Measurements from ENCODE around the gene HIKESHI.
A peak's percentile ranks its signal among the peaks of the same experiment; 100 is the strongest.
"Not testable (repeated sequence)": the region's sequence is repeated elsewhere in the genome, so short reads cannot be mapped to it uniquely, and the experiment has no call there.

Gene HIKESHI

DNA sequence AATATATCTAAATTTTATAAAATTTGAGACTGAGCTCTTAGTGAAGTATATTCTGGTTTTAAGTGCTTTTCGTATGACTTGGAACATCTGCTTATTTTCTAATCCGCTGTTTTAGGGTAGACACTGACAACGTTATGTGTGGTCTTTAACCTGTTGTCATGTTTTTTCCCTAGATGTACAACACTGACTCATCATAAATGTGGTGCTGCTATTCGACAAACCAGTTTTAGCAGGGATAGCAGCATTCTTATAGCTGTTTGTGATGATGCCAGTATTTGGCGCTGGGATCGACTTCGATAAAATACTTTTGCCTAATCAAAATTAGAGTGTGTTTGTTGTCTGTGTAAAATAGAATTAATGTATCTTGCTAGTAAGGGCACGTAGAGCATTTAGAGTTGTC lies 23.8 kb upstream of the HIKESHI start:
- TF ChIP-seq ZNF274 (IDR thresholded peaks at IDR 0.05; ENCODE audit: low read depth, low read length) = no peak
- H3K4me3 ChIP-seq (ENCODE audit: low read length) = no peak overlapping the region

- no peak overlapping the region for H3K4me3 ChIP-seq (ENCODE audit: low read length)
- TF ChIP-seq ZNF274 (IDR thresholded peaks at IDR 0.05; ENCODE audit: low read depth, low read length) = no peak
These were observed 22.3 kb upstream of the HIKESHI start for GRCh38 chr11:86279747-86280146.

- no peak for TF ChIP-seq ZNF274 (IDR thresholded peaks at IDR 0.05; ENCODE audit: low read depth, low read length)
These were observed 14.6 kb upstream of the HIKESHI start for GRCh38 chr11:86287468-86287796.

DNA sequence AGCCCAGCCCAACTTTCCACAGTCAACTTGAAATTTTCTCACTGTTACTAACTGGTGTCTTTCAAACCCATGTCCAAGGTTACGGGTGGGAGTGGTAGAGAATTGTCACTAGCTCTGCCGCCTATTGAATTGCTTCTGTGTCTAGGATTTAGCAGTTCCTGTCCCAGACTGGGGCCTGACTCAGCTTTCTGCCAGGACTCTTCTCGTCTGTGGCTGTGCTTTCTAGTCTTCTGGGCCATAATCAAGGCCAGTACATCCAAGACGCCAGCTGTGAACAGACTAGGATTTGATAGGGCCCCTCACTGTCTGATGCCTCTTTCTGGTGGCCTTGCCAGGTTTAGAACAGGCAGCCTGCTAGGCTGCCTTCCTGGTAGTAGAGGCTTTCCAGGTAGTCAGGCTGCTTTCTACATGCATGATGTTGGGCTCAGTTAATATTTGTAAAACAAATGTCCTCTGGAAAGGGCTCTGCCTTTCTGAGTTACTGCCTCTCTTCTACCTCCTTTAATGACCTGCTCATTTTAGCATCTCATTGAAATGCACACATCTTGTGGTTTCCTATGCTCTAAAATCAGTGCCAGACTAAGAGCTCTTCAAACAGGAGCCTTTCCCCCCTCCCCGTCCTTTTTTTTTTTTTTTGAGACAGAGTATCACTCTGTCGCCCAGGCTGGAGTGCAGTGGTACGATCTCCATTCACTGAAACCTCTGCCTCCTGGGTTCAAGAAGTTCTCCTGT lies 13.1 kb upstream of the HIKESHI start:
- no peak for TF ChIP-seq ZNF274 (IDR thresholded peaks at IDR 0.05; ENCODE audit: low read depth, low read length)
- no peak overlapping the region for H3K4me3 ChIP-seq (ENCODE audit: low read length)

More at GRCh38 chr11:86287468-86287796, 14.6 kb upstream of the HIKESHI start:
- no peak overlapping the region for H3K4me3 ChIP-seq (ENCODE audit: low read length)

GRCh38 chr11:86289508-86290280 lies 12.3 kb upstream of the HIKESHI start:
- H3K4me3 ChIP-seq (ENCODE audit: low read length) = not testable (repeated sequence)

- TF ChIP-seq ZNF274 (IDR thresholded peaks at IDR 0.05; ENCODE audit: low read depth, low read length) = no peak
- H3K4me3 ChIP-seq (ENCODE audit: low read length) = no peak overlapping the region
These were observed 10.4 kb upstream of the HIKESHI start for GRCh38 chr11:86291466-86292262.

DNA sequence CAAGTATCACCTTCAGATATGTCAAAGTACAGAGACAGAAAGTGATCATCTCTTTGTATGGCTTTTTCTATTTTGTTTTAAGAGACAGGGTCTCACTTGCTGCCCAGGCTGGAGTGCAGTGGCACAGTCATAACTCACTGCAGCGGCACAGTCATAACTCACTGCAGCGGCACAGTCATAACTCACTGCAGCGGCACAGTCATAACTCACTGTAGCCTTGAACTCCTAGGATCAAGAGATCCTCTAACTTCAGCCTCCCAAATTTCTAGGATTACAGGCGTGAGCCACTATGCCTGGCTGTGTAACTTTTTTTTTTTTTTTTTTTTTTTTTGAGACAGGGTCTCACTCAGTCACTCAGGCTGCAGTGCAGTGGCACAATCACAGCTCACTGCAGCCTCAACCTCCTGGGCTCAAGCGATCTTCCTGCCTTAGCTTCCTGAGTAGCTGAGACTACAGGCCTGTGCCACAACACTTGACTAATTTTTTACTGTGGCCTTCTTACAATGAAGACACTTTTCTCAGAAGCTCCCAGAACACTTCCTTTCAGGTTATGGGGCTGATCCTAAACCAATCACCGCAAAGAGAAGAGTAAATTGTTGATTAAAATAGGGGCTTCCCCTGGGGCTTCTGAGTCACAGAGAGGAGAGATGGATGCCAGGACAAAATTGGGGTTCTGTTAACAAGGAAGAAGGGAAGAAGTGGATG lies 9.0 kb upstream of the HIKESHI start:
- no peak overlapping the region for H3K4me3 ChIP-seq (ENCODE audit: low read length)
- no peak for TF ChIP-seq ZNF274 (IDR thresholded peaks at IDR 0.05; ENCODE audit: low read depth, low read length)

DNA sequence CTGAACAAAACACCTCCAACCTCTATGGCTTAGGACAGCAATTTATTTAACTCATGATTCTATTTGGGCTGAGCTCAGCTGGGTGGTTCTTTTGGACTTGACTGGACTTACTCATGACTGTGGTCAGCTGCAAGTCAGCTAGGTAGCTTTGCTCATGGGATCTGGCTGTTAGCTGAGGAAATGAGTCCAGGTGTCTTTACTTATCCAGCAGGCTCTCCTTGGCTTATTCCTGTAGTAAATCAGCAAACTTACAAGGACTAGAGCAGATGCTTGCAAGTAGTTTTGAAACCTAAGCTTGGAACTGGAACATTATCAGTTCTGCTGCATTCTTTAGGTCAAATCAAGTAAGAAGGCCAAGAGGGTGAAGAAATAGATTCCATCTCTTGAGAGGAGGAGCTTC lies 8.0 kb upstream of the HIKESHI start:
- no peak for TF ChIP-seq ZNF274 (IDR thresholded peaks at IDR 0.05; ENCODE audit: low read depth, low read length)
- no peak overlapping the region for H3K4me3 ChIP-seq (ENCODE audit: low read length)

- peak overlapping the region; percentile 85 for H3K4me3 ChIP-seq (ENCODE audit: low read length)
- no peak for TF ChIP-seq ZNF274 (IDR thresholded peaks at IDR 0.05; ENCODE audit: low read depth, low read length)
These were observed 323 bp upstream of the HIKESHI start for GRCh38 chr11:86301742-86302091.

GRCh38 chr11:86303257-86303656 lies 1.2 kb downstream of the HIKESHI start:
- no peak for TF ChIP-seq ZNF274 (IDR thresholded peaks at IDR 0.05; ENCODE audit: low read depth, low read length)
- peak overlapping the region; percentile 85; the same call in 1 of the 2 replicates for H3K4me3 ChIP-seq (ENCODE audit: low read length)

- not testable (repeated sequence) for H3K4me3 ChIP-seq (ENCODE audit: low read length)
These were observed 6.7 kb downstream of the HIKESHI start for GRCh38 chr11:86308710-86309109.

DNA sequence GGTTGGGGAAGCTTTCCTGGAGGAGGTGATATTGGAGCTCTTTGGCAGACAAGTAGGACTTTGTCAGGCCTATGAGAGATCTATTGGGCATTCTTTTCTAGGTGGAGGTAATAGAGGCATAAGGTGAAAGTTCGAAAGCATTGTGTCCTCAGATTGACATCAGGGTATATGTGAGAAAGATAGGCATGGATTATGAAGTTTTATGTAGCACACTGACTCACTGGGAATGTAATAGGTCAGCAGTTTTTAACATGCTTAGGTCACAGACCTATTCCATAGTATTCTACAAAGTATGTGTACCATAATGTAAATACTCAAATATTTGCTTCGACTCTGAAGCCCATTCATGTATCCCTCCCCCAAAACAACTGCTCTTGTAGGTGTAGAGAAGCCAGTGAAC lies 11.8 kb downstream of the HIKESHI start:
- TF ChIP-seq ZNF274 (IDR thresholded peaks at IDR 0.05; ENCODE audit: low read depth, low read length) = no peak
- H3K4me3 ChIP-seq (ENCODE audit: low read length) = no peak overlapping the region

GRCh38 chr11:86314636-86315035 lies 12.6 kb downstream of the HIKESHI start:
- no peak for TF ChIP-seq ZNF274 (IDR thresholded peaks at IDR 0.05; ENCODE audit: low read depth, low read length)

GRCh38 chr11:86335131-86335767 lies 33.2 kb downstream of the HIKESHI start:
- H3K4me3 ChIP-seq (ENCODE audit: low read length) = no peak overlapping the region
- TF ChIP-seq ZNF274 (IDR thresholded peaks at IDR 0.05; ENCODE audit: low read depth, low read length) = no peak

More at GRCh38 chr11:86314636-86315035, 12.6 kb downstream of the HIKESHI start:
- no peak overlapping the region for H3K4me3 ChIP-seq (ENCODE audit: low read length)
